IMR-90 (cell line): ENCODE results near the gene CPLX1. TPM values are rescaled to one million over a fixed set of nuclear protein-coding genes. Genes with fewer than 3 reads are reported as not detected.

ENCODE experiments used
- ATAC-seq: fragments of 200-7000 bp; cut with Tn5 transposase; 2 replicates; pipeline ENCODE4 v1.9.1; 2020; ENCODE audit warnings: low read depth, mild to moderate bottlenecking, moderate library complexity
- BruUV-seq: library from RNA; stranded (reverse); fragments of 400-500 nt; replicated peaks from 2 replicates; lab custom pipeline; 2021; lab: Mats Ljungman, UMichigan
- CTCF ChIA-PET: fragments of 300-600 bp; formaldehyde crosslinking; extraction: SDS; loops from one replicate; lab custom pipeline; 2021; ENCODE audit warnings: antibody characterized with exemption; lab: Yijun Ruan, JAX
- POLR2A ChIA-PET: fragments of 300-600 bp; sonication (Branson Sonifier 250); formaldehyde crosslinking; loops from one replicate; lab custom pipeline; 2022; ENCODE audit warnings: antibody characterized with exemption; ENCODE audit not compliant: unreplicated experiment; lab: Charles Lee
- DNase-seq: peaks from one replicate; pipeline ENCODE4 v3.0.0; 2013
- H2AFZ ChIP-seq: replicated peaks from 2 replicates; pipeline ENCODE3; 2013; ENCODE audit warnings: low read length, mild to moderate bottlenecking; ENCODE audit not compliant: poor library complexity
- H2AK5ac ChIP-seq: 2 replicates; pipeline ENCODE4 v1.6.1; 2013; ENCODE audit warnings: low read depth, low read length, inconsistent platforms
- H2AK9ac ChIP-seq: replicated peaks from 2 replicates; pipeline ENCODE3; 2013; ENCODE audit warnings: mild to moderate bottlenecking, low read depth, low read length, moderate library complexity; ENCODE audit not compliant: poor library complexity
- H2BK120ac ChIP-seq: 2 replicates; pipeline ENCODE4 v1.6.1; 2013; ENCODE audit warnings: low read depth, low read length, inconsistent platforms
- H2BK15ac ChIP-seq: 3 replicates; pipeline ENCODE4 v1.6.1; 2013; ENCODE audit warnings: low read depth, low read length, inconsistent platforms
- H2BK20ac ChIP-seq: 2 replicates; pipeline ENCODE4 v1.6.1; 2013; ENCODE audit warnings: low read depth, mild to moderate bottlenecking, inconsistent platforms, low read length, moderate library complexity
- H2BK5ac ChIP-seq: 2 replicates; pipeline ENCODE4 v1.6.1; 2013; ENCODE audit warnings: mild to moderate bottlenecking, low read depth, low read length, inconsistent platforms; ENCODE audit not compliant: poor library complexity, severe bottlenecking
- H3K14ac ChIP-seq: replicated peaks from 2 replicates; pipeline ENCODE4 v1.6.1; 2013; ENCODE audit warnings: low read depth, low read length, inconsistent platforms
- H3K18ac ChIP-seq: 2 replicates; pipeline ENCODE4 v1.6.1; 2013; ENCODE audit warnings: low read depth, low read length, control low read depth
- H3K23ac ChIP-seq: 2 replicates; pipeline ENCODE4 v1.6.1; 2013; ENCODE audit warnings: low read depth, low read length, inconsistent platforms
- H3K27ac ChIP-seq: 2 replicates; pipeline ENCODE4 v1.5.1; 2013; ENCODE audit warnings: mild to moderate bottlenecking, control low read depth, low read length; ENCODE audit not compliant: insufficient read depth
- H3K27me3 ChIP-seq: 2 replicates; pipeline ENCODE4 v1.6.1; 2013; ENCODE audit warnings: low read length; ENCODE audit not compliant: control insufficient read depth, insufficient read depth
- H3K36me3 ChIP-seq: 2 replicates; pipeline ENCODE4 v1.6.1; 2013; ENCODE audit warnings: low read length, mixed read lengths; ENCODE audit not compliant: control insufficient read depth, insufficient read depth
- H3K4ac ChIP-seq: 2 replicates; pipeline ENCODE4 v1.6.1; 2013; ENCODE audit warnings: low read depth, low read length, inconsistent platforms
- H3K4me1 ChIP-seq: 2 replicates; pipeline ENCODE4 v1.6.1; 2013; ENCODE audit warnings: low read length, mixed read lengths; ENCODE audit not compliant: control insufficient read depth, insufficient read depth
- H3K4me2 ChIP-seq: 2 replicates; pipeline ENCODE4 v1.6.1; 2013; ENCODE audit warnings: low read depth, mild to moderate bottlenecking, control low read depth, low read length, moderate library complexity
- H3K4me3 ChIP-seq: 2 replicates; pipeline ENCODE4 v1.5.1; 2013; ENCODE audit warnings: low read depth, mild to moderate bottlenecking, control low read depth, low read length, moderate library complexity; ENCODE audit not compliant: insufficient read depth
- H3K56ac ChIP-seq: 2 replicates; pipeline ENCODE4 v1.6.1; 2013; ENCODE audit warnings: low read length, inconsistent platforms; ENCODE audit not compliant: insufficient read depth; ENCODE audit errors: extremely low read depth
- H3K79me1 ChIP-seq, 2 experiments: 2 replicates each; pipeline ENCODE4 v1.6.1; 2013; ENCODE audit warnings: low read length in 2 of 2, inconsistent platforms in 1 of 2, low read depth in 1 of 2
- H3K9ac ChIP-seq: 2 replicates; pipeline ENCODE4 v1.6.1; 2013; ENCODE audit warnings: low read depth, low read length, control low read depth
- H3K9me1 ChIP-seq: 2 replicates; pipeline ENCODE4 v1.6.1; 2013; ENCODE audit warnings: low read length, inconsistent platforms; ENCODE audit not compliant: insufficient read depth
- H3K9me3 ChIP-seq: 2 replicates; pipeline ENCODE4 v1.6.1; 2013; ENCODE audit warnings: low read length; ENCODE audit not compliant: control insufficient read depth, insufficient read depth
- H4K20me1 ChIP-seq: 2 replicates; pipeline ENCODE4 v1.6.1; 2013; ENCODE audit warnings: low read length, inconsistent platforms; ENCODE audit not compliant: insufficient read depth
- H4K5ac ChIP-seq: 2 replicates; pipeline ENCODE4 v1.6.1; 2013; ENCODE audit warnings: mild to moderate bottlenecking, low read depth, low read length, control low read depth
- H4K8ac ChIP-seq, 2 experiments: 2 replicates each; pipeline ENCODE4 v1.6.1; 2013; ENCODE audit warnings: low read depth in 2 of 2, low read length in 2 of 2, control low read depth in 1 of 2, inconsistent platforms in 1 of 2
- H4K91ac ChIP-seq: 2 replicates; pipeline ENCODE4 v1.6.1; 2013; ENCODE audit warnings: low read depth, low read length, inconsistent platforms; ENCODE audit not compliant: insufficient read depth
- BHLHE40 ChIP-seq: fragments of 150-350 bp; IDR thresholded peaks from 2 replicates; pipeline ENCODE4 v1.6.1; 2016; ENCODE audit warnings: mild to moderate bottlenecking, low read depth, low read length
- CHD1 ChIP-seq: IDR thresholded peaks from 2 replicates; pipeline ENCODE4 v1.6.1; 2012; ENCODE audit warnings: low read depth, low read length, improper control_type of control experiment
- ELK1 ChIP-seq: fragments of 150-350 bp; IDR thresholded peaks from 2 replicates; pipeline ENCODE4 v1.6.1; 2016; ENCODE audit warnings: low read depth, mild to moderate bottlenecking, low read length, moderate library complexity, borderline replicate concordance
- FOS ChIP-seq: fragments of 150-350 bp; IDR thresholded peaks from 2 replicates; pipeline ENCODE4 v1.6.1; 2016; ENCODE audit warnings: low read depth, low read length
- MAFK ChIP-seq: IDR thresholded peaks from 2 replicates; pipeline ENCODE4 v1.6.1; 2012; ENCODE audit warnings: low read depth, low read length, improper control_type of control experiment
- MAZ ChIP-seq: IDR thresholded peaks from 2 replicates; pipeline ENCODE4 v1.6.1; 2012; ENCODE audit warnings: low read depth, mild to moderate bottlenecking, low read length, improper control_type of control experiment, moderate library complexity, borderline replicate concordance
- MXI1 ChIP-seq: IDR thresholded peaks from 2 replicates; pipeline ENCODE4 v1.6.1; 2012; ENCODE audit warnings: low read depth, mild to moderate bottlenecking, low read length, moderate library complexity, borderline replicate concordance
- NFE2L2 ChIP-seq: fragments of 150-350 bp; IDR thresholded peaks from 2 replicates; pipeline ENCODE4 v1.6.1; 2016; ENCODE audit warnings: low read depth, mild to moderate bottlenecking, low read length
- POLR2A ChIP-seq: IDR thresholded peaks from 2 replicates; pipeline ENCODE4 v1.6.1; 2012; ENCODE audit warnings: mild to moderate bottlenecking, low read depth, low read length
- RAD21 ChIP-seq: IDR thresholded peaks from 2 replicates; pipeline ENCODE4 v1.6.1; 2012; ENCODE audit warnings: low read length, improper control_type of control experiment
- RCOR1 ChIP-seq: IDR thresholded peaks from 2 replicates; pipeline ENCODE4 v1.6.1; 2012; ENCODE audit warnings: mild to moderate bottlenecking, low read length, improper control_type of control experiment; ENCODE audit not compliant: insufficient replicate concordance
- RFX5 ChIP-seq: IDR thresholded peaks from 2 replicates; pipeline ENCODE4 v1.8.0; 2012; ENCODE audit warnings: low read depth, mild to moderate bottlenecking, low read length, moderate library complexity
- SMC3 ChIP-seq: fragments of 150-350 bp; IDR thresholded peaks from 2 replicates; pipeline ENCODE4 v1.6.1; 2016; ENCODE audit warnings: low read depth, mild to moderate bottlenecking, antibody characterized with exemption, low read length, moderate library complexity
- USF2 ChIP-seq: fragments of 150-350 bp; IDR thresholded peaks from 2 replicates; pipeline ENCODE4 v1.6.1; 2017; ENCODE audit warnings: mild to moderate bottlenecking, antibody characterized with exemption, low read length, low read depth
- WGBS, 2 experiments: methylation state at CpG; one replicate each; pipeline versions ENCODE4 v1.1.5 to v1.1.7; 2013; ENCODE audit warnings: missing lambda C conversion rate in 2 of 2; ENCODE audit not compliant: insufficient read length in 1 of 2; ENCODE audit errors: extremely low coverage in 2 of 2; 5-methylcytosine and 5-hydroxymethylcytosine counted together
- dilution Hi-C: fragments of 300-500 bp; cut with HindIII; formaldehyde crosslinking; loops from one replicate; pipeline ENCODE4 v1.14.3; 2018; ENCODE audit warnings: low sequenced_read_pairs; ENCODE audit not compliant: unreplicated experiment
- in situ Hi-C: fragments of 300-500 bp; cut with MboI; formaldehyde crosslinking; loops from 3 replicates; pipeline ENCODE4 v1.14.3; 2019; ENCODE audit warnings: low sequenced_read_pairs, inconsistent platforms, mixed read lengths
- intact Hi-C: fragments of 100-400 bp; cut with micrococcal nuclease; formaldehyde crosslinking; loops from 2 replicates; pipeline ENCODE4 v1.10.0; 2022
- polyA plus RNA-seq, 3 experiments: library from polyadenylated mRNA; depleted of rRNA; stranded (reverse); fragments of >200 nt; gene quantifications; 2 replicates each; pipeline ENCODE4 v1.2.3, GENCODE V29; 2012; ENCODE audit warnings: low replicate concordance in 1 of 3
- total RNA-seq: library from RNA; depleted of rRNA; stranded (reverse); fragments of >200 nt; gene quantifications from 2 replicates; pipeline ENCODE4 v1.2.3, GENCODE V29; 2012
- TF ChIP-seq, protein P1 (sequence below): conservative IDR thresholded peaks from 2 replicates; pipeline ENCODE4 v1.5.1; 2012; ENCODE audit warnings: mild to moderate bottlenecking, low read depth, low read length, improper control_type of control experiment

CPLX1 gene
- total and polyA plus RNA-seq, 2 of the 4 experiments (the other 2 are of a cell fraction), result 0.05 TPM; not detected in 1

- Histone ChIP-seq H4K20me1 (no peaks in the 10 kb centered on the region), H3K4me2 (no peak overlapping the region), H3K56ac (no peak overlapping the region), H3K9me1 (0 out of 2 replicates have a peak, but pooled peaks cover 2% of the 10 kb centered on the region), H2BK120ac (no peak overlapping the region), H3K4ac (no peak overlapping the region), H4K5ac (no peak overlapping the region), H3K27me3 (no peaks in the 10 kb centered on the region), H2AK9ac (no peak overlapping the region), H2BK5ac (no peak overlapping the region), H3K14ac (no peak overlapping the region), H4K91ac (no peak overlapping the region), H3K9me3 (no peaks in the 10 kb centered on the region), H2BK15ac (no peak overlapping the region), H3K18ac (no peak overlapping the region), H4K8ac (no peak overlapping the region), H2AFZ (no peak overlapping the region), H3K4me3 (no peak overlapping the region), H3K23ac (no peak overlapping the region), H3K79me1 (no peaks in the 10 kb centered on the region; a peak in 1 of 4 replicates), H3K27ac (no peak overlapping the region), H3K36me3 (peaks cover 69% of the 10 kb centered on the region), H3K9ac (no peak overlapping the region), H3K4me1 (no peaks in the 10 kb centered on the region), H2BK20ac (no peak overlapping the region), H2AK5ac (no peak overlapping the region)
- BruUV-seq, result no TSS peak
- ChIA-PET POLR2A (no interaction called here), CTCF (no interaction called here)
- in situ Hi-C loops (no loop called here), dilution Hi-C loops (no loop called here), intact Hi-C loops (no loop called here)
- DNase-seq (no peak), ATAC-seq (no peak)
- WGBS, 2 experiments, result 96% methylated on average over 5 of the region's 17 CpGs; no CpG with 5 or more reads in 1 of the 2 experiments
- no peak for TF ChIP-seq USF2
- TF ChIP-seq NFE2L2, result no peak
- no peak for TF ChIP-seq SMC3
- TF ChIP-seq POLR2A, result no peak
- no peak for TF ChIP-seq ELK1
- TF ChIP-seq MAFK, result no peak
- no peak for TF ChIP-seq BHLHE40
- TF ChIP-seq CHD1, result no peak
- TF ChIP-seq, protein P1, sequence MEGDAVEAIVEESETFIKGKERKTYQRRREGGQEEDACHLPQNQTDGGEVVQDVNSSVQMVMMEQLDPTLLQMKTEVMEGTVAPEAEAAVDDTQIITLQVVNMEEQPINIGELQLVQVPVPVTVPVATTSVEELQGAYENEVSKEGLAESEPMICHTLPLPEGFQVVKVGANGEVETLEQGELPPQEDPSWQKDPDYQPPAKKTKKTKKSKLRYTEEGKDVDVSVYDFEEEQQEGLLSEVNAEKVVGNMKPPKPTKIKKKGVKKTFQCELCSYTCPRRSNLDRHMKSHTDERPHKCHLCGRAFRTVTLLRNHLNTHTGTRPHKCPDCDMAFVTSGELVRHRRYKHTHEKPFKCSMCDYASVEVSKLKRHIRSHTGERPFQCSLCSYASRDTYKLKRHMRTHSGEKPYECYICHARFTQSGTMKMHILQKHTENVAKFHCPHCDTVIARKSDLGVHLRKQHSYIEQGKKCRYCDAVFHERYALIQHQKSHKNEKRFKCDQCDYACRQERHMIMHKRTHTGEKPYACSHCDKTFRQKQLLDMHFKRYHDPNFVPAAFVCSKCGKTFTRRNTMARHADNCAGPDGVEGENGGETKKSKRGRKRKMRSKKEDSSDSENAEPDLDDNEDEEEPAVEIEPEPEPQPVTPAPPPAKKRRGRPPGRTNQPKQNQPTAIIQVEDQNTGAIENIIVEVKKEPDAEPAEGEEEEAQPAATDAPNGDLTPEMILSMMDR, result no peak
- no peak for TF ChIP-seq RCOR1
- TF ChIP-seq MAZ, result no peak
- no peak for TF ChIP-seq MXI1
- TF ChIP-seq RFX5, result no peak
- no peak for TF ChIP-seq FOS
- TF ChIP-seq RAD21, result no peak
Measured at GRCh38 chr4:874971-875817, 49.3 kb upstream of the CPLX1 start.
